RCC 7860 (cell line): ENCODE measurements around the gene APOA4.
"Not testable (repeated sequence)": the region's sequence is repeated elsewhere in the genome, so short reads cannot be mapped to it uniquely, and the experiment has no call there.

Experiments
- DNase-seq: peaks from one replicate; pipeline ENCODE4 v3.0.0-alpha.2; 2015; ENCODE audit warnings: low spot score
- FAIRE-seq: peaks from 2 replicates; lab custom pipeline; 2012; peaks lifted over from hg19 to GRCh38; lab: Jason Lieb, UNC

Gene APOA4

GRCh38 chr11:116807601-116808261, 15.4 kb downstream of the APOA4 start:
- DNase-seq (no peak), FAIRE-seq (no peak)

DNA sequence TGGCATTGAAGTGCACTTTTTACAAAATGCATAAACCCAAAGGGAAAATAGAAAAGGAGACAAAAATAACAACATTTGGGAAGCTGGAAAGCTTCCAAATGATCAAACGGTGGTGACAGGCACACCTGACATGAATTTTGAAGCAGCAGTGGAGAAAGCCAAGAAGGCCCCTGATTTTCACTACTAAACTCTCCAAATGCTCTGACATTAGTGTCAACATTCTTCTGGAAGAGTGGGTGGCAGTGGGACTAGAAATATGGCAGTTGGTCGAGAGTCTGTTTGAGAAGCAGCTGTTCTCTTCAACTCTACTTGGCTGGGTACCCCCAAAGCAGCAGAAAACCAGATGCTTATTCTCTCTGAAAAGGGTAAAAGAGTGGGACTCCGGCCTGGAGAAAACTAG, 19.1 kb downstream of the APOA4 start:
- FAIRE-seq = no peak
- DNase-seq = no peak

DNA sequence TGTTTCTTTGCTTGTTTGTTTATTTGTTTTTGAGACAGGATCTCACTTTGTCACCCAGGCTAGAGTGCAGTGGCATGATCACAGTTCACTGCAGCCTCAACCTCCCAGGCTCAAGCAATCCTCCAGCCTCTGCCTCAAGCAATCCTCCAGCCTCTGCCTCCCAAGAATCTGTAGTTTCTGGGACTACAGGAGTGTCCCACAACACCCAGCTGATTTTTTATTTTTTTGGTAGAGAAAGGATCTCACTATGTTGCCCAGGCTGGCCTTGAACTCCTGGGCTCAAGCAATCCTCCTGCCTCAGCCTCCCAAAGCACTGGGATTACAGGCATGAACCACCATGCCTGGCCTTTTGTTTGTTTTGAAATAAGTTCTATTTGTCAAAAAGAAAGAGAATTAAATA, 21.4 kb downstream of the APOA4 start:
- DNase-seq, FAIRE-seq: not testable (repeated sequence)

- DNase-seq (no peak), FAIRE-seq (no peak)
Measured at GRCh38 chr11:116800610-116801009, 22.5 kb downstream of the APOA4 start.

DNA sequence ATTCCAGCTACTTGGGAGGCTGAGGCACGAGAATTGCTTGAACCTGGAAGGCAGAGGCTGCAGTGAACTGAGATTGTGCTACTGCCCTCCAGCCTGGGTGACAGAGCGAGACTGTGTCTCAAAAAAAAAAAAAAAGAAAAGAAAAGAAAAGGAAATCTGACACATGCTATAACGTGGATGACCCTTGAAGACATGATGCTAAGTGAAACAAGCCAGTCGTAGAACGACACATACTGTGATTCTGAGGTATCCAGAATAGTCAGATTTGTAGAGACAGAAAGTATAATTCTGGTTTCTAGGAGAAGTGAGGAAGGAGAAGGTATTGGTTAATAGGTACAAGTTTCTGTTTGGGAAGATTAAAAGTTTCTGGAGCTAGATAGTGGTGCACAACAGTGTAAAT, 24.7 kb downstream of the APOA4 start:
- FAIRE-seq = no peak
- DNase-seq = no peak

DNA sequence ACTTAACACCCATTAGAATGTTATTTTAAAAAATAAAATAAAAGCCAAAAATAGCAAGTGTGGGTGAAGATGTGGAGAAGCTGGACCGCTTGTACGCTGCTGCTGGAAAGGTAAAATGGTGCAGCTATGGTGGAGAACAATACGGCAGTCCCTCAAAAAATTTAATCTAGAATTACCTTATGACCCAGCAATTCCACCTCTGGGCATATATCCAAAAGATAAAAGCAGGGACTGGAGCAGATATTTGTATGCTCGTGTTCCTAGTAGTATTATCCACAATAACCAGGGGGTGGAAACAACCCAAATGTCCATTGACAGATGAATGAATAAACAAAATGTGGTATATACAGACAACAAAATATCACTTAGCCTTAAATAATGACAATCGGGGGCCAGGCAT, 25.3 kb downstream of the APOA4 start:
- DNase-seq = no peak
- FAIRE-seq = no peak

DNA sequence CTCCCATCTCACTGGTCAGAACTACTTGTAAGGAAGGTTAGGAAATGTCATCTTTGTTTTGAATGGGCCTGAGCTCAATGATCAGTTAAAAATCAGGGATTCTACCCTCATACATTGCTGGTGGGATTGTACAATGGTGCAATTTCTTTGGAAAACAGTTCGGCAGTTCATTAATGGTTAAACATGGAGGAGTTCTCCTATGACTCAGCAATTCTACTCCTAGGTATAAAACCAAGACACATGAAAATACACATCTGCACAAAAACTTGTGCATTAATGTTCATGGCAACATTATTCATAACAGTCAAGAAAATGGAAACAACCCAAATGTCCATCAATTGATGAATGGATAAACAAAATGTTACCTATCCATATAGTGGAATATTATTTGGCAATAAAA, 26.6 kb downstream of the APOA4 start:
- DNase-seq (no peak), FAIRE-seq (no peak)

DNA sequence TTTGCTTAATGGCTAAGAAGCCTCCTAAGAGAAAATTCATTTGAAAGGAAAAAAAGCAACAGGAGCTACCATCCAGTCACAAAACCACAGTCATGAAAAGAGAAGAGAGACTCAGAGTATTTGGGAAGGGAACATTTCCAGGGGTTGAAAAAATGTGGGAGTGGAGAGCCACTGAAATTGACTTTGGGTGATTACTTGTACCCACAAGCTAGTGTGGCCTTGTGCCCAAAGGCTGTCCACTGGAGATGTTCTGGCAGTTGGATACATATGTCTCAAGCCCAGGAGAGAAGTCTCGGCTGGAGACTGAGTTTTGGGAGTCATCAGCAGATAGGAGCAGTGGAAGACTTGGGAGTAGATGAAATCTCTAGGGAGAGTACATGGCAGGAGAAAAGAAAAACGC, 28.3 kb downstream of the APOA4 start:
- DNase-seq (no peak), FAIRE-seq (no peak)

- no peak for FAIRE-seq
- DNase-seq = no peak
Measured at GRCh38 chr11:116793772-116794097, 29.4 kb downstream of the APOA4 start.

DNA sequence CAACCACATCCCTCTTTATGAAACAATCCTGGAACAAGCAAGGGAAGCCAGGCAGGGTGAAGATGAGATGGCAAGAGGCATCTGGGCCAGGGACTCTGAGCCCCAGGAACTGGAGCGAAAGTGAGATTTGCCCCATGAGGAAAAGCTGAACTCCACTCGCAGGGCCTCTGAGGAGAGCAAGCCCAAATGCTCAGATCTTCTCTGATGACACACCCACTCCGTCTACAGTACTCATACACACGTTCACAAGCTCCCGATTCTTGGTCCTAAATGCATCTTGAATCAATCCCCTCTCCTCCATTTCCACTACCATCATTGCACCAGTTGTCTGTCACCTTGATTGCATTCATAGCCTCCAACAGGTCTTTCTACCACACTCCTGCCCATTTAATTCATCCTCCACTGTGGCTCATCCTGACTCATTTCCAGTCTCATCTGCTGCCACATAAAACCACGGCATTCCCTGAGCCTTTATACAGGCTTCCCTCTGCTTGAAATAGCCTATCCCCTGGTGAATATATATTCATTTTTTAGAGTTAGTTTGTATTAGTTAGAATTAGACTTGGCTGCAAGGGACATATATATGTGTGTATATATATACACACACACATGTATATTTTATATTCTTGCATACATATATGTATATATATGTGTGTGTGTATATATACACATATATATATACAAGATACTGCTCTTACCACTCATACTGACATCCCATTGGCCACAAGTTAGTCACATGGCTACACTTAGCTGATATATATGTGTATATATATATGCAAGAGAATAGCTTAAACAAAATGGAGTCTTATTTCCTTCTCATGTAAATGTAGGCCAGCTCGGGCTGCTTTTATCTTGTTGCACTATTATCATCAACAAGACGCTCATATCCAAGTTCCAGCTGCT, 30.0 kb downstream of the APOA4 start:
- DNase-seq (peak; percentile 67), FAIRE-seq (peak; percentile 82)

- DNase-seq (no peak), FAIRE-seq (no peak)
Measured at GRCh38 chr11:116792144-116792868, 30.8 kb downstream of the APOA4 start.

DNA sequence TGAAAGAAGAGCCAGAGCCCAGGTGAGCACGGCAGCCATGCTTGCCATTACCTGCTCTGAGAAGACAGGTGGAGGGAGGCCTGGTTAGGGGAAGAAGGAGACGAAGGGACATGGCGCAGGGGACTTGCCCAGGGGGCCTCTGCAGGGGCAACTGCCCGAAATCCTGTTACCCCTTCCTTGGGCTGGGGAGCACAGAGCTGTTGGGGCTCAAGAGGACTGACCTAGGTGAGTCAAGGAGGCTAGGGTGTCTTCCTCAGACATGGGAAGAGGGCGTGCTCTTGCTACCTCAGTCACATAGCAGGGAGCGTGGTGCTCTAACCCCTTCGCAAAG, 31.3 kb downstream of the APOA4 start, which contains the start of gene APOA5:
TSS of gene APOA5 (minus strand) at position 67 of the 331 bp plus-strand sequence. CDS start at position 48, 19 bp downstream.
- no peak for DNase-seq
- FAIRE-seq = no peak

DNA sequence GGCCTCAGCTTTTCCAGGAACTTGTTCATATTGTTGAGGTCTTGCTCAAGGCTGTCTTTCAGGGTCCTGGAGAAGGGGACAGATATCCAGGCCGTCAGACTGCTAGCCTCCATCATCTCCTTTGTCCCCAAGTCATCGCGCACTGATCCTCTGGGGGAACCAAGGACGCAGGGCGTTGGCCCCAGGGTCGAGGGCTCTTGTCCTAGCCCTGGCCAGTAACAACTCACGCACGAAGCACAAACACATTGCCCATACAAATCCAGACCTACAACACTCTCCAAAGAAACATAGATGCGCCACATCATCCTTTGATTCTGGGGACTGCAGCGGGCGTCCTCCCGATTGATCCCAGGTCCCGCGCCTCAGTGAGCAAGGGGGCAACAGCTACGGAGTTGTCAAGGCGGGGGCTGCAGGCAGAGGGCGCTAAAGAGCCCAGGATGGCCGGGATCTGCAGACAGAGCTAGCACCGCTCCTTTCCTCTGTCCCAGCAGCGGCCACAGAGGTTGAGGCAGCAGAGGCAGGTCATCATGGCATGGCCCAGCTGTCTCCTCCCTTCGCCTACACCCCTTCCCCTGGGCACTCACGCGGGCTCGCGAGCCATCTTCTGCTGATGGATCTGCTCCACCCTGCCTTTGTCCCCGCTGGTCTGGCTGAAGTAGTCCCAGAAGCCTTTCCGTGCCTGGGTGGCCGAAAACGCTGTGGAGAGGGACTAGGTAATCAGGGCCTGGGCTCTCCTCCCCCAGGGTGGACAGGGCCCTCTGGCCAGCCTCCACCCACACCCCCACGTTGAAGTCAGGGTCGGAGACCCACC, 31.9 kb downstream of the APOA4 start:
- DNase-seq (no peak), FAIRE-seq (no peak)

DNA sequence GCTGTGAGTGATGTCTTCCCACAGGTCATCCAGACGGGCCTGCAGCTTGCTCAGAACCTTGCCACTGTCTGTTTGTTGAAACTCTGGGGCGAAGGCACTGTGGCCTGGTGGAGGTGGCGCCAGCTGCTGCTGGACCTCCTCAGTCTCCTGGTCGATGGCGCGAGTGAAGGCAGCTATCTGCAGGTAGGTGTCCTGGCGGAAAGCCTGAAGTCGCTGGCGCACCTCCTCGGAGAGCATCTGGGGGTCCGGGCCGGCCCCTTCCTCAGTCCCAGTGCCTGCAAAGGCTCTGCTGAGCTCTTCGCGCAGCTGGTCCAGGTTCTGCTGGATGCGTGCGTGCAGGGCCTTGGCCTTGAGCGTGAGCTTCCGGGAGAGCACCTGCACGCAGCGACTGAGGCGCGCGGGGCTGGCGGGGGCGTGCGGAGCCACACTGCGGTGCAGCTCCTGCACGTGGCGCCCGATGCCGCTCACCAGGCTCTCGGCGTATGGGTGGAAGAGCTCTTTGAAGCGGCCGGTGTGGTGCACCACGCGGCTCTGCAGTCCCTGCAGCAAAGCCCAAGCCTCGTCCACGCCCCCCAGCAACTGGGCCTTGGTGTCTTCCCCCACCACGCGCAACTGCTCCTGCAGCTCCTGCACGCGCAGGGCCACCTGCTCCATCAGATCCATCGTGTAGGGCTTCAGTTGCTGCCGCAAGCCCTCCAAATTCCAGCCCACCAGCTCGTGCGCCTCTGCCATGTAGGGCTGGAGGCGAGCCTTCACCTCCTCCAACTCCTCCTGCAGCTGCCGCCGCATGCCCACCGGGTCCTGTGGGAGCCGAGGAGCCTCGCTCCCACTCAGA, 32.7 kb downstream of the APOA4 start:
- no peak for FAIRE-seq
- no peak for DNase-seq

- no peak for DNase-seq
- FAIRE-seq = no peak
Measured at GRCh38 chr11:116788975-116789374, 34.1 kb downstream of the APOA4 start.

GRCh38 chr11:116788534-116788933, 34.6 kb downstream of the APOA4 start:
- DNase-seq (no peak), FAIRE-seq (no peak)

GRCh38 chr11:116787786-116788486, 35.2 kb downstream of the APOA4 start, which contains the start of gene ZPR1:
TSS of gene ZPR1 (minus strand) at chr11:116788023. CDS start at chr11:116787990, 33 bp downstream.
- DNase-seq (no peak), FAIRE-seq (no peak)

GRCh38 chr11:116787436-116787785, 35.7 kb downstream of the APOA4 start:
- DNase-seq (no peak), FAIRE-seq (no peak)

DNA sequence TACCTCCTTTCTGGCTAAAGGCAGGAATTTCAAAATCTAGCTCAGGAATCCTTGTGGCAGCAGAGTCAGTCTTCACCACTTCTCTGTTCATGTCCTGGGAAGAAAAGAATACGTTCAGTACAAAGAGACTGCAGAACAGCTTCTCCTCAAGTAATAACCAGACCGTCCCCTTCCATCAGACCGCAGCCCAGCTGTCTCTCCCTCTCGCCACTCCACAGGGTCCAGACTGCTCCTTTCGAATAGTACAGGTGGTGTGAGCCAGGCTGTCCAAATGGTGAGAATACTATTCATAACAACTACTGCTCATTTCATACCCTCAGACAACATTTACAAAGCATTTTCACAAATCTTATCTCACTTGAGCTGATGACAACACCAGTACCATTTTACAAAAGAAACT, 36.1 kb downstream of the APOA4 start:
- FAIRE-seq (no peak), DNase-seq (no peak)
